HG03457 (cell line): ENCODE data around the gene ZBTB2.
"Not testable (repeated sequence)": the region's sequence is repeated elsewhere in the genome, so short reads cannot be mapped to it uniquely, and the experiment has no call there.

Experiments used
- ATAC-seq: cut with Tn5 transposase; IDR thresholded peaks from one replicate; pipeline ENCODE4 v1.9.1; 2021; ENCODE audit warnings: moderate number of reproducible peaks; ENCODE audit not compliant: unreplicated experiment

Gene ZBTB2

DNA sequence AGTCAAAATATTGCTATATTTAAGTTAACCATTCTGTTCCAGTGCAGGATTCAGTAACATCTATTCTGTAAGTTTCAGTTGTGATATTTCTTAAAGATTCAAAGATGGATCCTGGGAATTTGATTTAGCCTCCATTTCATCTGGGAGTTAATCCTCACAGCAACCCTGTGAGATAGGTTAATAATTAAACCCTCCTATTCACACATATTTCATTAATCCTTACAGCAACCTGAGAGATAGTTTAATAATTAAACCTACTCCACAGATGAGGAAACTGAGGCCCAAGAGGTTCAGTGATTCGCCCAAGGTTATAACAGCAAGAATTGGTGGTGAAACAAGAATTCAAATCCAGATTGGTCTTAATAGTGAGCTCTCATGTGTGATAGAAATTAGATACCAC is 10.9 kb upstream of the ZBTB2 start:
- no peak for ATAC-seq

DNA sequence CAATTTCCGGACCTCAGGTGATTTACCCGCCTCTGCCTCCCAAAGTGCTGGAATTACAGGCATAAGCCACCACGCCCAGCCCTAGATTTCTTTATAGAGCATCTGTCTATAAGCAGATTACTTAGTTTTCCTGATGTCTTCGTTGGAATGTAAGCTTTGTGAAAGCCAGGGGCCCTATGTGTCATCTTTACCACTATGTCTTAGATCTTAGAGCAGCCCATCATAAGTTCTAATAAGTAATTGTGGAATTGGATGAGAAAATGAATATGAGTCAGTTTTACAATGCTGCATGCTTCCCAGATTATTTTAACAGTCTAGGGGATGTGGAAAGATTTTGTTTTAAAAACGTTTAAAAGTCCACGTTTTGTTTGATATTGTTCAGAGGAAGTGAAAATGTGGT is 9.1 kb upstream of the ZBTB2 start:
- no peak for ATAC-seq

DNA sequence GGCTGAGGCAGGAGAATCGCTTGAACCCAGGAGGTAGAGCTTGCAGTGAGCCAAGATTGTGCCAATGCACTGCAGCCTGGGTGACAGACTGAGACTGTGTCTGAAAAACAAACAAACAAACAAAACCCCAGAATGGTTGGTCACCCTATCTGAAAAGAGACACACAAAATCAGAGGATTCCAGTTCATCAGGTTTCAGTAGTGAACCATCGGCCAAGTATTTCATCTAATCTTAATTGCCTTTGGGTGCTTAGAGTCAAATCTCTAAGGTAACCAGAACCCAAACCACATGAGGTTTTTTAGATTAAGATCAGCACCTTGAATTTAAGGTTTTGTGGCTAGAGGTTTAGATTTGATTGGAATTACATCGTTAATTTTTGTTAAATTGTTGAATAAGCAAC is 8.3 kb upstream of the ZBTB2 start:
- ATAC-seq: no peak

DNA sequence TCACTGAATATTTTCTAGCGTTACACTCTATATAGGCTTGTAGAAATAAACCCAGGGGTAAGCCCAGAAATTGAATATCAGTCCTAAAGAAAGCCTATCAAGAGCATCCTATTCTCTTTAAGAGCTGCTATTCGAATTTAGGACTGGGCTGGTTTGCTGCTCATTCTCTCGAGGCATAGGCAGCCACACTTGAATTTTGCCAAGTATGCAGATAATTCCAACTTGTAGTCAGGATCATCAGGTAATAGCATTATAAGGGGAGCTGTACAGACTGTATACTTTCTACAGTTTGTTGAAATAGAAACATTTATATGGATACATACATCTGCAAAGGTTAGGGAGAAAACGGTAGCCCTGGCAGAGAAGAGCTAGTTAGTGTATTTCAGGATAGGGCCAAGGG is 2.1 kb upstream of the ZBTB2 start:
- no peak for ATAC-seq

DNA sequence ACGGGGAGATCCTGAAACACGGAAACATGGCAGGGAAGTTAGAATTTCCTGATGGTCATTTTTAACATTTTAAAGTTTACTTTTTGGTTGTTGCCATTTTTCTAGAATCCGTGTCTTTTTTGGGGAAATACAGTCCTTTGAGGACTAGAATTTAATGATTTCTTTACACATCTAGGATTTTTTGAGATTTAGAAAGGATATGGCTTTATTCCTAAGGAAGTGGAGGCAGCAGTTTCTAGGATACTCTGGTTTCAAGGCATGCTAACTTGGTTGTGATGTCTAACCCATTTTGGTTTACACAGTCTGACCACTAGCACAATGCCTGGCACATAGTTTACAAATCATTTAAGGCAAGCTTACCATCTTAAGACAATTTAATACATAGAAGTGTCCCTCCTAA is 1.1 kb upstream of the ZBTB2 start:
- ATAC-seq: no peak

DNA sequence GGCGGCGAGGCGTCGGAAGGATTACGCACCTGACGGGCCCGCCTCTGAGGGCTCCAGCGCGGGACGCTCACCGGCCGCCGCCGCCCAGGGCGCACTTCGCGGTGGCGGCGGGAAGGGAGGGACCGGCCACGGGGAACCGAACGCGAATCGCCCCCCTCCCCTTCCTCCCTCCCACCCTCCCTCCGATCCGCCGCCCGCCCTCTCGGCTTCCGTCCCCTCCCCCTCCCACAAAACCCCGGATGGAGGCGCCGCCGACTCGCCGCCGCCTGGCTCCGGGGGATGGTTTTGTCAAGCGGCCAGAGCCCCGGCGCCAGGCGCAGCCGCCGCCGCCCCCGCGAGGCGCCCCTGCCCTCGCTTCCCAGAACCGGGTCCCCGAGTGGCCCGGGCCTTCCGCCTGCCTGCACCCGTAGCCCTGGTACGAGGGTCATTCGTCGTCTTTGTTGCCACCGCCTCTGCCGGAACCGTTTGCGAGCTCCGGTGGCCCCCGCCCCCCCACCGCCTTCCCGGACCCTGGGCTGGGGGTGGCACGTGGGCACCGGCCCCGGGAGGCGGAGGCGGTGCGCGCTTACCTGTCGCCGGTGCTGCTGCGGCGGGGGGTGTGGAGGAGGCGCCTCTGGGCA is 398 bp downstream of the ZBTB2 start:
- ATAC-seq: peak; percentile 1

DNA sequence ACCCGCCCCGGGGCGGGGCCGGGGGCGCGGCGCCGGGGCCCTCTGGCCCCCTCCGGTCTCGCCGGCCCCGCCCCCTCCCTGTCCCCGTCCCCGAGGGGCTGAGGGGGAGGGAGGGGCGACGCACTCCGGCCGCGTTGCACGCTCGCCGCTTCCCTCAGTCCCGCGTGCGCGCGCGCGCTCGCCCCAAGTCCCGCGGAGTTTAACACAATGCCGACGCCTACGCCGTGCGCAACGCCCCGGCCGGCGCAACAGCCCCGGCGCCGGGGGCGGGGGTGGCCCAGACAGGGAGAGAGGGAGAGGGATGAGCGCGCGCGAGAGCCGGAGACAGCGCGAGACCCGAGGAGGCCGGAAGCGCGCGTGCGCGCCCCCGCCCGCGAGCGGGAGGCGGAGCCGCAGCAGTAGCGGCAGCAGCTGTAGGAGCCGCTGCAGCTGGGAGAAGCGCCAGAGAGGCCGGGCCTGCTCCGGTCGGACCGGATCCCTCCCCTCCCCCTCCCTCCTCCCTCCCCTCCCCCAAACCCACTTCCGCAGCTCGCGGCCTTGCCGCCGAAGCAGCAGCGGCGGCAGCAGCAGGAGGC is 996 bp downstream of the ZBTB2 start:
- ATAC-seq: peak; percentile 78

DNA sequence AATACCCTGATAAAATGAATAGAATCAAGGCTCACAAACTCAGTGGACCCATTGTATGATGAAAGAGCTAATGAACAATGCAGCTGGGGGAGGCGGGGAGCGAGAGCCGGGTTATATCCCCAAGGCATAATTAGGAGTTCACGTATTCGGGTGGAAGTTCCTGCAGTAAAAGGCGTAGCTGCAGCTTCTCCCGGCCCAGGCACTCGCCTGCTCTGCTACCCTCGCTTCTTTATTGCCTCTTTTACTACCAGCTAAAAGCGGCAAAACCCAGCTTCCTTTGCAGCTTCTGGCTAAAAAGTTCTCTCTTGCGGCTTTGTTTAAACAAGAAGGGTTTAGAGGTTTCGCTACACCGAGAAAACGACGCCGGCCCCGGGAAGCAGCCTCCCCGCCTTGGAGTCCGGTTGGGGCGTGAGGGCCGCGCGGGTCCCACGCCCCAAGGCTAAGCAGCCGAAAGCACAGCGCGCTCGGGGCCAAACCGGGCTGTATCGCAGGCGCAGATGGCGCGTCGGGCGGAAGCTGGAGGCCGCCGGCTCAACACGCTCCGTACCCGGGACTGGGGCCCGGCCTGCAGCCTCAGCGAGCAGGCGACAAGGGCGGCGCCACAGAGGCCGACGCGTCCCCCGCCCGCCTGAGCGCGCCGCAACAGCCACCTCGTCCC is 1.6 kb downstream of the ZBTB2 start:
- peak; percentile 56 for ATAC-seq

DNA sequence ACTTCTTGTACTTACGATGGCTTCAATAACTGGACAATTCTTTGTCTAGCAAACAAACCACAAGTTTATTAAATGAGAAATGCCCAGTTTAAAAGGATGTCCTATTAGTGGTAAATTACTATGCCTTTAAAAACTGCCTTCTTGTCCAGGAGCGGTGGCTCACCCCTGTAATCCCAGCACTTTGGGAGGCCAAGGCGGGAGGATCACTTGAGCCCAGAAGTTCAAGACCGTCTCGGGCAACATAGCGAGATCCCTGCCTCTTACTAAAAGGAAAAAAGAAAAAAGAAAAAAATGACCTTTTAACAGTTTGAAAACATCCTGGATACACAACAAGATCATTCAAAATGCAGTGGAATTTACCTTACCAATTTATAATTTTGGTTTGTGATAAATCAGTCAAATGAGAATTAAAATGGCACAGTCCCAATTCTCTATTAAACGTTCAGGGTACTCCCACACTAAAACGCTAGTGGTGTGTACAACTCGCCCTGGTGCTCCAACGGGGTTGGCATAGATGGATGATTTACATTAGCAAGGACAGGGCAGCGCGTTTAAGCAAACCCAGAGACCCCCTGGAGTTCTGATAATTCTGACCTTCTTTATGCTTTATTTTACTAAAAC is 2.3 kb downstream of the ZBTB2 start:
- no peak for ATAC-seq

DNA sequence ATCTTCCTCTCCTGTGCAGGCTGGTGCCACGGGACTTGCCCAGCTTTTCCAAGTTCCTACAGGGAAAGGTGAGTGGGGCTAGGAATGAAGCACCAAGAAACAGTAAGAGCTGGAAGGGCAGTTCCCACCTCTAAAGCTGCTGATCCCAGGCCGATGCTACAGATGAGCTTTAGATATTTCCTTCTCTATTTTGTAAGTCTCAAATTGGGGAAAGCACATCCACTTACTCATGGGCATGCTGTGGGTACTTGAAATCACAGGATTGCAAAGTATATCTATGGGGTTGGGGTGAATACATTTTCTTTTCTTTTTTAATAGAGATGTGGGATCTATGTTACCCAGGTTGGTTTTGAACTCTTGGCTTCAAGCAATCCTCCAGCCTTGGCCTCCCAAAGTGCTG is 3.1 kb downstream of the ZBTB2 start:
- no peak for ATAC-seq

DNA sequence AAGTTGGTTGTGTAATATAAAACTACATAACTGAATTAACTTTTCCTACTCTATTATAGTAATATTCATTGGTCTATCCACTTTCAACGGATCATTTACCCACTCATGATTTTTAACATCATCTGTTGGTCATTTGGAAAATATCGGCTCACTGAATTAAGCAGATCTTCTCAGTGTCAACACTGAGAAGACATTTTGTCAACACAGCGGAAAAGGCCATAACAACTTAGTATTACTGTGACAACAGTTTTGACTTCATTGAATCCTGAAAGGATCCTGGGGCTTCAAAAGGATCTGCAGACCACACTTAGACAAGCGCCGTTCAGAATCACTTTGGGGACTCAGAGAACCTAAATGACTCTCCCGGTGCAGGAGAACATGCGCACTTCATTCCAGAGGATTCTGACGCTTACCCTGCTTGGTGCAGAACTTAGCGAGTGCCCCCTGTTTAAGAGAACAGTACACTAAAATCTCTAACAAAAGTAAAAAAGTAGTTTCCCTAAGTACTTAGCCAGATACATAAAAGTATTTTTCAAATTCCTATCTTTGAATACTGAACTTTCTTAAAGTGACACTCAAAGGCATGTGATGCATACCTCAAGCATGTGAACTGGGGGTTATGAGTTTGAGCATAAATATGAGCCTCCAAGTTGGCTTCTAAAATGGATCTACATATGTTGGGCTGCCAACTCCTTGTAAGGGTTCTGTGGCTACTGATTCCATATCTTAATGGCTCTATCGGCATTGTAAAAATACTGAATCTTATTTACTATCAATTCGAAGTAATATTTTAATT is 4.0 kb downstream of the ZBTB2 start:
- no peak for ATAC-seq

DNA sequence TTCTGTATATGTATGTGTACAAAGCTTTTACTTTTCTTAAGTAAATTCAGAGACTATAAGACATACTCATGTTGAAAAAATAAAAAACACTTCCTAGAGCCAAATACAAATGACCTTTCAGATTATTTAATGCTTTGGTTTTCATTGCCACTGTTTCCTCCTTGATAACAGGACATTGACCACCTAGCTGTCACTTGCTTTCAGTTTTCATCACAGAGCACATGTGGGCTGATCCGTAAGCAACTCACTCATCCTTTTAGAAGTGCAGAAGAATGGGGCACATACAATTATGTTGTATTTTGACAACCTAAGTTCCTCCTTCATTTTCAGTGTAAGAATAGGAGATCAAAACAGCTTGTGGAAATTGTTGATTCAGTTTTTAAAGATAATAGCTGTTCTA is 6.2 kb downstream of the ZBTB2 start:
- no peak for ATAC-seq

DNA sequence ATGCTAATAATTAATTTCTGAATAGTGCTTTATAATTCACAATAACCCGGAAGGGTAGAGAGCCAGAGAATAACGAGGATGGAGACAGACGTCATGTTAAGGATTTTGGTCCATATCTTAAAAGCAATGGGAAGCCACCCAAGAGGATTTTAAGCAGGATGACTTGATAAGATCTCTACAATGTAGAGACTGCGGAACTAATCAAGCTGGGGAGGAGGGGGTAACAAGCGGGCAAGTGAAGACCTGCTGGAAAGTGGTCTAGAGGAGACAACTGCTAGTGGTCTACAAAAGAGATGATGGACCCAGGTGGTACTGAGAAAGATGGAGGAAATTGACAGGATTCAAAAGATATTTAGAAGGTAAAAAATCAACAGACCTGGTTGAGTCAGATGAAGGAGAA is 7.2 kb downstream of the ZBTB2 start:
- ATAC-seq: no peak

DNA sequence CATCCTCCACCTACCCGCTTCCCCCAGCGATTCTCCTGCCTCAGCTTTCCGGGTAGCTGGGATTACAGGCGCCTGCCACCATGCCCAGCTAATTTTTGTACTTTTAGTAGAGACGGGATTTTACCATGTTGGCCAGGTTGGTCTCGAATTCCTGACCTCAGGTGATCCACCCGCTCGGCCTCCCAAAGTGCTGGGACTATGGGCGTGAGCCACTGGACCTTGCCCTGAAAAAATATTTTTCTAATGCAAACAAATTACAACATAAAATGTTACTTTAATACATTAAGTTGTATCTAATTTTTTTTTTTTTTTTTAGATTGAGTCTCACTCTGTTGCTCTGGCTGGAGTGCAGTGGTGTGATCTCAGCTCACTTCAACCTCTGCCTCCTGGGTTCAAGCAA is 8.7 kb downstream of the ZBTB2 start:
- not testable (repeated sequence) for ATAC-seq

DNA sequence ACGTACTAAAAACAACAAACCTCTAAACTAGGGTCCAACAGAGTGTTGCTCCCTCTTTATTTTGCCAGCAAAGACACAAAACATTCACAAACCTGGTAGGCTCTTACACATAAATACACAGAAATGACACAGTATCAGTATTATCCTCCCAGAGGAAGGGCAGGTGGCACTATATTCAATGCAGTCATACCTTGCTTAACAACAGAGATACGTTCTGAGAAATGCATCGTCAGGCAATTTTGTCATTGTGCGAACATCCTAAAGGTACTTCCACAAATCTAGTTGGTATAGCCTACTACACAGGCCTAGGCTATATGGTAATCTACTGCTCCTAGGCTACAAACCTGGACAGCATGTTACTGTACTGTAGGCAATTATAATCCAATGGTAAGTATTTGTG is 9.6 kb downstream of the ZBTB2 start:
- no peak for ATAC-seq

DNA sequence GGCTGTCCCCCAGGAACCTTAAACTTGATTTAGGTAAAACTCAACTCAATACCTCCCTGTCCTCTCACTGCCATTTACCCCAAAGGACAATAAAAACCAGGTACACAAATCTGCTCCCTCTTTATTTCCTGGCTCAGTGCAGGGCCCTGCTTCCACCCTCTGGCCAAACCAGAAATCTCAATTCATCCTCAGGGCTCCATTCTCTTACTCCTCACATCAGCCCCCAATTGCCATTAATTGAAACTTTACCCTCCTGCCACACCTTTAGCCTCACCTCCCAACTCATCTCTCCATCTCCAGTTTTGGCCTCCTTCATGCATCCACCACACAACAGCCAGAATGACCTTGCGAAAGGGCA is 10.5 kb downstream of the ZBTB2 start:
- no peak for ATAC-seq

DNA sequence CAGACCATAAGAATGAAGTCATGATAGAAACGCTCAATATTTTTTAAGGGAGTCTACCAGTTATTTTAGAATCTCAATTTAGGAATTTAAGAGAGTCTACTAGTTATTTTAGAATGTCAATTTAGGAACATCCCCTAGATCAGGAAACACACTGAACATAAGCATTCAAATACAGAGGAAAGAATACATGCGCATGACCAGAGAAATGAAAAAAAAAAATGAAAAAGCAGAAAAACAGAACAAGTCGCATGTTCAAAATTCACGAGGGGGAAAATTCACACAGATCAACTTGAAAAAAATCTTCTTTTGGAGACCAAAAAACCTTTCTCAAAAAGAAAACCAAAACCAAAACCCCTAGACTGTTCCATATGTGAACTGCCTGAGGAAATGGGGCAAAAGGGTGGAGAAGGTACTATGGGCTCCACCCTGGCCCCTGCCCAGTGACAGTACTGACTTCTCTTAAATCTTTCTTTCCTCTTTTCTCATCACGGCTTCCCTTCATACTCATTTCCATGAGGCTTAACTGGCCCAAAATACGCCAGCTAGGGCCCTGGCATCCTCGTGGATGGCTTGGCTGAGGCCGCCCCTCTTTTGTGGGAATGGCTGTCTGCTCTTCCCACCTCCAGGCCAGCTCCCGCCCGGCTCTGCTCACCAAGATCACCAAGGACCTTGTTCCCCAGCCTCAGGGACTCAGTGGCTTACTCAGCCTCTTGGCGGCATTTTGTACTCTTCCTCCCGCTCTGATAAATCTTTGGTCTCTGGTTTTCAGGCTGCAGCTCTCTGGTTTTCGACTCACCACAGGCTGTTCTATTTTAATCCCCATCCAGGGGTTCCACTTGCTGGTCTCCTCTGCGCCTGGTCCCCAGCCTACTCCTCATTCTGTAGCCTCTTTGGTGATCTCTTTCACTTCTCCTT is 11.2 kb downstream of the ZBTB2 start:
- ATAC-seq: no peak

DNA sequence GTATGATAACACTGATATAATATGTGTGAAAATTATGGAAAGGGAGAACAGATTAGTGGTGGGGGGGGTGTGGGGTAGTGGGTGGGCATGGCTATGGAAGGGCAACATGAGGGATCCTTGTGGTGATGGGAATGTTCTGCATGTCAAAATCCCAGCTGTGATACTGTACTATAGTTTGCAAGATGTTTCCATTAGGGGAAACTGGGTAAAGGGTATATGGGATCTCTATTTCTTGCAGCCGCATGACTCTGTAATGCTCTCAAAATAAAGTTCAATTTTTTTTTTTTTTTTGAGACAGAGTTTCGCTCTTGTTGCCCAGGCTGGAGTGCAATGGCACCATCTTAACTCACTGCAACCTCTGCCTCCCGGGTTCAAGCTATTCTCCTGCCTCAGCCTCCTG is 14.3 kb downstream of the ZBTB2 start:
- no peak for ATAC-seq

DNA sequence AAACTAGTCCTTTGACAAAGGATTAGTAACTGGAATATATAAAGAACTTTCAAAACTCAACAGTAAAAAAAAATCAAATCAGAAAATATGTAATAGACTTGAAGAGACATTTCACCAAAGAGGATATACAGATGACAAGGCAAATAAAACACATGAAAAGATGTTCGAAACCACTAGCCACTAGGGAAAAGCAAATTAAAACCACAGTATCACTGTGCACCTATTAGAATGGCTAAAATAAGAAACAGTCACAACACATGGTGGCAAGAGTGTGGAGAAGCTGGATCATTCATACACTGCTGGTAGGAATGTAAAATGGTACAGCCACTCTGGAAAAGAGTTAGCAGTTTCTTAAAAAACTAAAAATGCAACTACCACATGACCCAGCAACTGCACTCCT is 14.9 kb downstream of the ZBTB2 start:
- peak; percentile 39 for ATAC-seq

DNA sequence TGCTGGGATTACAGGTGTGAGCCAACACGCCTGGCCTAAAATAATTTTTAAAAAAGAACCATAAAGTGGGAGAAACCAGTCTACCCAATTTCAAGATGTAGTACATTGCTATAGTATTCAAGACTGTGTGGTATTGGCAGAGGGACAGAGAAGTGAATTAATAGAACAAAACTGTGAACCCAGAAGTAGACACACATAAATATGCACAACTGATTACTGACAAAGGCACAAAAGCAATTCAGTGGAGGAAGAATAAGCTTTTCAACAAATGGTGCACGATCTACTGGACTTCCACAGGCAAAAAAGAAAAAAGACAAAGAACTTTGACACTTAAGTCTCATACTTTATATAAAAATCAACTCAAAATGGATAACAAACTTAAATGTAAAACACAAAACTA is 15.5 kb downstream of the ZBTB2 start:
- ATAC-seq: no peak
